Activated CD8-positive, alpha-beta memory T cell treated with anti-CD3 and anti-CD28 coated beads for 1 hour (primary cell): ENCODE data around the gene NCOA3.
A peak's percentile ranks its signal among the peaks of the same experiment; 100 is the strongest.

Experiments used
- DNase-seq, 2 donors: peaks; one replicate each; pipeline ENCODE4 v3.0.0-alpha.2; 2020; ENCODE audit warnings: low read depth in 1 of 2; ENCODE audit errors: extremely low read depth in 1 of 2

The NCOA3 gene

GRCh38 chr20:47676219-47676721, 174.6 kb downstream of the NCOA3 start:
- DNase-seq = no peak

- DNase-seq = no peak
Measured at GRCh38 chr20:47676912-47677634, 175.4 kb downstream of the NCOA3 start.

DNA sequence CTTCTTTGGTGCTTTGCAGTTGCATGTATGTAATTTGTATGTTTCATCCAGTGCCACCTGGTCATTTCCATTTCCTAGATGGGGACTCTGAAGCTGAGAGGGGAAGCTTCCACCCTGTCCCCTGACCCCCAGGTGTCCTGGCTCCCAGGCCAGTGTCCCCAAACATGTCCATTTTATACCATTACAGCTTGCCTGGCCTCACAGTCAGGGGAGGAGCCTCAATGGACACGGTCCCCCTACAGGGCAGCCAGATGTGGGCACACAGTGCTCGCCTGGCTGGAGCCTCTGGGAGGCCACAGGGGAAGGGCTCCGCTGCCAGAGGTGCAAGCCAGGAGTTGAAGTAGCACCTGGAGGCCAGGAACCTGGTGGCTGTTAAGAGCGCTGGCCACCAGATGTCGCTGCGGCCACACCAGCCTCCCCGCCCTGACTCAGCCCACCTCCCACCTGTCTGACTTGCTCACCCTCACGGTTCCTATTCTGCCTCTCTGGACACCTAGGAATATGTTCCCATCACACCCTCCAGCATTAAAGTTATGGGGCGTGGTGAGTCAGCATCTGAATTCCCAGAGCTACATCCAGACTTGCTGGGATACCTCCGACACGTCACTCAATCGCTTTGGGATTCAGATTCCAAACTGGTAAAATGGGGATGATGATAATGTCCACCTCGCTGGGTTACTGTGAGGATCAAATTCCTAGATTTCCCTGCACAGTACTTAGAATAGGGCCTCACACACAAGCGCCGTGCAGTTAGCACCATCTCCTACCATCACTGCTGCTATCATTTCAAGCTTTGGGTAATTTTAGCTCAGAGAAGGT, 176.2 kb downstream of the NCOA3 start:
- DNase-seq = peak; percentile 9 to 32

DNA sequence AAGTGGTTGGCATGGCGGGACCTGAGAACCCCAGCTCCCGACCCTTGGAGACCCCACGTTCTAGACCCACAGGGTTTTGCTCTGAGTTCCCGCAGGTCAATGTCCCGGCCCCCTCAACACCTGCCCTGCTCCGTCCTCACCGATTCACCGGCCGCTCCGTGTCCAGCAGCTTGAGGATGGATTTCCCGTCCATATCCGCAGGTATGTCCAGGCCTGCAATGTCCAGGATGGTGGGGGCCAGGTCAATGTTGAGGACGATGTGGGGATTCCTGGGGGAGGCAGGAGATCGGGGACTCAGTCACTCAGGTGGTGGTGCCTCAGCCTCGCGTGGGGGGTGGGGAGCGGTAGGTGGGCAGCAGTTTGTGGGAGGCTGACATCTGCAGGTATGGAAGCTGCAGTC, 176.8 kb downstream of the NCOA3 start:
- DNase-seq = no peak

DNA sequence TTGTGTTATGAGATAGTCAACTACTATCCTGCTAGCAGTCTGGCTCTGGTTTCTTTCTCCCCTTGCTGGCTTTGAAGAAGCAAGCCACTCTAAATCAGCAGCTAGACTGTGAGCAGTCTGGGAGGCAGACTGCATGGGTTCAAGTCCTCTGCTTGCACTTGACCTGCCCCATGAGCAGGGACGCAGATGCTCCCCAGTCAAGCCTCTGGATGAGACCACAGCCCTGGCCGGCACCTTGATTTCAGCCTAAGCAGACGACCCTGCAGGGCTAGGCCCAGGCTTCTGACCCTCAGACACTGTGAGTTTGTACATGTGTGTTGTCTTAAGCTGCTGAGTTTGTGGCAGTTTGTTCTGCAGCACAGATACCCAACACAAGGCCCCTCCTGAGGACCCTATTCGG, 177.8 kb downstream of the NCOA3 start:
- no peak for DNase-seq

DNA sequence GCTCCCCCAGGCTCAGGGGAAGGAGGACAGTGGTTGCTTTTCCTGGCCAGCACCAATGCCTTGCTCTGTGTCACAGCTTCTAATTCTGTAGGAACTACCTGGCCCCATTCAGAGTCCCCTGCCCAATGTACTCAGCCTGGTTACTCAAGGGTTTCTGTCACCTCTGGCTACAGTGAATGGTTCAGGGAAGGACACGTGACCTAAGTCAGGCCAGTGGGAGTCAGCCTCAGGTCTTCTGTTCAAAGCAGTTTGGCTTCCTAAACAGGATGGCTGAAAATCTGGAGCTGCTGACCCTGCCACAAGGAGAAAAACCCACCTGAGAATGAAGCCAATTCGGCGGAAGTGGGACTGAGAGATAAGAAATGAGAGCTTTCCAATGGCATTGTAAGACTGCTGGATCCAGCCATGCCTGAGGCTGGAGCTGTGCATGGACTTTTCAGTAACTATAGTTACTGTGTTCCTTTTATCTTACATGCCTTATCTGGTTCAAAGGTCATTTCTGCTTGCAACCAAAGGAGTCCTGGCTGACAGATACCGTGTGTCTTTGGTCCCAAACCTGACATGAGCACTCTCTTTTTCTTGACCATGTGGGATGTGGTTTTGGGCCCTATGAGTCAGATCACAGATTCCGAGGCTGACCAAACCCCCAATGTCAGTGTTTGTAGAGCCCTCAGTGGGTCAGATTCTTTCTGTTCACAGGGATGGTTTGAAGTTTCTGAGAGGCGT, 179.3 kb downstream of the NCOA3 start:
- DNase-seq = no peak

GRCh38 chr20:47682028-47682783, 180.5 kb downstream of the NCOA3 start:
- no peak for DNase-seq

DNA sequence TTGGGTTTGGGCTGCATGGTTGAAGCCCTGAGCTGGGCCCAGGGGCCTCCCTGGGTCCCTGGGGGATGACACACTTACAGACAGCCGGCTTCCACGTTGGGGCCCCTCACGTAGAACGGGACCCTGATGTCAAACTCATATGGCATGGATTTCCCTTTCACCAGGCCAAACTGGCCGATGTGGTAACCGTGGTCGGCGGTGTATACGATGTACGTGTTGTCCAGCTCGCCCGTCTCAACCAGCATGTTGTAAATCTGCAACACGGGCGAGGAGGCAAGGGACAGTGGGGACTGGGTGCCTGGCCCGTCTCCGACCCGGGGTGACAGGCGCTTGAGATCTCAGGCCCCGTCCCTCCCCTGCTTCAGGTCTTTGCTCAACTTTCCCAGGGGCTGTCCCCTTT, 181.2 kb downstream of the NCOA3 start:
- DNase-seq = no peak

DNA sequence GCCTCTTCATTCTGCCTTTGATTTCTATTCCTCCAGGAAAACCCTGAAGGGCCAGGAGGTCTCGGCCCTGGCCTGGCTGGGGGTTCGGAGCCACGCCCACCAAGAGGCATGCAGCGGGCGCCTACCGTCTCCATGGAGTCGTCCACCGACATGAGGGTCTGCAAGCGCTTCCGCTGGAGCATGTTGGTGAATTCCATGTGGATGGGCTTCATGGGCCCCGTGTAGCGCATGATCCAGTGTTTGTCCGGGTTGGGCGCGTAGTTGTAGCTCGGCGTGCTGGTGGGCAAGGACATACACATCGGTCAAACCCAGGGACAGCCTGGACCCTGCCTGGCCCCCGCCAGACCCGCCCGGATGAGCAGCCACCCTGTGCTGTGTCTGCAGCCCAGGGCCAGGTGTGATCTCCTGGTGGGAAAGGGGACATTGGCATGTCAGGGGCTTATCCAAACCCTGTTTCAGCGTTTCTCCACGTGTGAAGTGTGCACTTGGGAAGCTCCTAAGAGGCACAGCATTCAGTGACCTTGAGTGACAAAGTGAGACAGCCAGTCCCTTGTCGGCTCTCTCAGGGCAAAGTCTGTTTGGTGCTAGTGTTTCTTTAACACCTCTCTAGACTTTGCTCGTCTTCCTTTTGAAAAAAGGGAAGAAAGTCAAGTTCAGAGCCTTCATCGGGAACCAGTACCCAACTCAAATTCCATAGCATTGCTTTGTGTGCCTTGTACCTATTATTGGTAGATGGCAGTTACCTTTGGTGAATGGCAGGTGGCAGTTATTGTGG, 182.8 kb downstream of the NCOA3 start:
- DNase-seq = no peak

DNA sequence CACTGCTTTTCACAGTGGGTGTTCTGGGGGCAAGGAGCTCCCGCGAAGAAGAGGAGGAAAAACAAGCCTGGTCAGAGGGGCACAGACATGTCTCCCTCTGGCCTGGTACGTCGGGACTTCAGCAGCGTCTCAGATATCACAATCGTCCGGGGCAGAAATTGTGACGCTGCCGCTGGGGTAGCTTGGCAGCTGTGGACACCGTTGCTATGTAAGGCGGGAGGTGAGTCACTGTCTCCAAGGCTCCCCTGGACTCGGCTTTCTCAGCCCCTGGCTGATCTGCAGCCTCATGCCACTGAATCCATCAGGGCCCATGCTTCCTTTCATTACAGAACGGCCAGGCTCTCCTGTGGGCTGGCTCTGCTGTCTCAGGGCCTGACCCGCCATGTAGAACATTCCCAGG, 184.9 kb downstream of the NCOA3 start:
- no peak for DNase-seq

GRCh38 chr20:47687095-47687987, 185.7 kb downstream of the NCOA3 start:
- no peak for DNase-seq

- DNase-seq = no peak
Measured at GRCh38 chr20:47688385-47689381, 187.0 kb downstream of the NCOA3 start.

DNA sequence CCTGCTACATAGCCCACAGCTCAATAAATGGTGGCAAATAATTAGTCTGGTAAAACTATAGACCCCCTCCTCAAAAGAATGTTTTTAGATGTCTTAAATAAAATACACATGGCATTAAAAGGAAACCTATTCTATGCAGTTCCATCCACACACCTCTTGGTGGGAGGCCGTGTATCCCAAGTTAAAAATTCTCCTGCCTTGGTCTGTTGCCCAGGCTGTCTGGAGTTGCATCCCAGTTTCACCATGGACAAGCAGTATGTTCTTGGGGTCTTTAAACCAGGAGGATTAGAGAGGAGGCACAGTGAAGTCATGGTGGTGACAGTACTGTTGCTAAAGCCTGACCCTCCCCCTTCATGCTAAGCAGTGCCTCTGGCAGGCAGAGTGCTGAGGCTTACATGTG, 188.0 kb downstream of the NCOA3 start:
- DNase-seq = no peak

GRCh38 chr20:47691625-47692024, 189.9 kb downstream of the NCOA3 start:
- no peak for DNase-seq

DNA sequence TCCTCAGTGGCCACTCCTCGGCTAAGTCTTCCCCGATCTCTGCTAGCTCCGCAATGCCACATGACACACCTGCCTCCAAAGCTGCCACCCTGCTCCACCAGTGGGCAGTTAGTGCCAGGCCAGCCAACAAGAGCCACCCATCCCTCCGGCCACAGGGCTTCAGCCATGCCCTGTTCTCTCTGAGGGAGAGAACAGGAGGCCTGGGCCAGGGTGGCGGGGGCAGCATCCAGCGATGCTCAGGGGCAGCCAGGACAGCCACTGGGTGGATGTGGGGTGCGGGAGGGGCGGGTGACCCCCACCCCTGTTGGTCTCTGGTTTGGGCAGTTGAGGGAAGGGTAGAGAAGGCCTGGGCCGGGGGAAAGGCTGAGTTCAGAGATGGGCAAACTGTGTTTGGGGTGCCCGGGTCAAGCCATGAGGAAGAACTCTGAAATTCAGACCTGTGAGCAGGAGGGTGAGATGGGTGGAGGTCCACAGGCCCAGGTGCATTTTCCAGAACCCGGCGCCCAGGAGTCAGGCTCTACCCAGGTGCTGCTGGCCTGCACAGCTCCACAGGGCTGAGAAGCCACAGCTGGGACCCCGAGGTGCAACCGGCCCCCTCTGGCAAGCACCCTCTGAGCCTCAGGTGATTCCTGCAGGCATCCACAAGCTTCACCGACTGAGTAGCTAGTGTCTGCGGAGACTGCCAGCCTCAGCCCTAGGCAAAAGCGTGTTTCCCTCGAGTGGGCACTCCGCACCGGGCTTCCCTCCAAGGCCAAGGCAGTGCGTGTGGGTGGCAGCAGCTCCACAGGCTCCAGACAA, 192.5 kb downstream of the NCOA3 start:
- DNase-seq = no peak

DNA sequence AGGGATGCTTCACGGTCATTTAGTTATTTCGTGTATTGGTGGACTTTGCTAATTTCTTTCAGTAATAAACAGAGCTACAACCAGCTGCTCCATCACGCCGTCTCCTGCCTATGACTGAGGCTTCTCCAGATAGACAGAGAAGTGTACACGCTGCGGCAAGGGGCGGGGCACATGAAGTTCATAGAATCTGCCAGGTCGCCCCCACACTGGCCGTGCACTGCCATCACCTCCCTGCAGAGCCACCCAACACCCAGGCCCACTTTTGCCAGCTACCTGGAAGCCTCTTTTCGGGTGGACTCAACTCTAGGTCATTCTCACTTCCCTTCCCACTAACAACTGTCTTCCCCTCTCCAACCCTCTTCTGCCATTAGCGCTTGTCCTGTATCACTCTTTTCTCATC, 195.2 kb downstream of the NCOA3 start:
- no peak for DNase-seq

DNA sequence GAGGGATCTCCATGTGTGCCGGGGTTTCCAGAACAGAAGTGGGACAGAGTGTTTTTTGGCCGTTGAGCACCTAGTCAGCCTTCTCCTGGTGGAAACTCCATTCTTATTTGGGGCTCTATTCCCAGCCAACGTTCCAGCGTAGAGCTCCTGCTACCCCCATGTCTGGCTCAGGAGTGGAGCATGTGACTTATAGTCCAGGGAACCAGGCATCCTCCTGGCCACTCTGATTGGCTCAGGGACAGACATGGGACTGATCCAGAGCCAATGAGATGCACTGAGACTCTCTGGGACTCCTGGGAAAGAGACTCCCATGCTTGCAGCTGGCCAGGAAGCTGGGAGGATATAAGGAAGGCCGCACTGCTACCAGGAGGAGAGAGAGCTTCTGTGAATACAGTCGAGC, 196.5 kb downstream of the NCOA3 start:
- DNase-seq = no peak
